Forelimb muscle (tissue), 1 donor: ENCODE results near the gene SEC61A1. TPM values are rescaled to one million over a fixed set of nuclear protein-coding genes. Genes with fewer than 3 reads are reported as not detected.

ENCODE experiments used
- DNase-seq: peaks from one replicate; pipeline ENCODE4 v3.0.0-alpha.2; 2013; ENCODE audit warnings: low read depth
- polyA plus RNA-seq: library from polyadenylated mRNA; unstranded; fragments of 120-200 nt; gene quantifications from one replicate; pipeline ENCODE4 v1.2.1, GENCODE V29; 2013; ENCODE audit not compliant: insufficient read length

Gene SEC61A1
- polyA plus RNA-seq, 1 donor: 97.1 TPM

DNA sequence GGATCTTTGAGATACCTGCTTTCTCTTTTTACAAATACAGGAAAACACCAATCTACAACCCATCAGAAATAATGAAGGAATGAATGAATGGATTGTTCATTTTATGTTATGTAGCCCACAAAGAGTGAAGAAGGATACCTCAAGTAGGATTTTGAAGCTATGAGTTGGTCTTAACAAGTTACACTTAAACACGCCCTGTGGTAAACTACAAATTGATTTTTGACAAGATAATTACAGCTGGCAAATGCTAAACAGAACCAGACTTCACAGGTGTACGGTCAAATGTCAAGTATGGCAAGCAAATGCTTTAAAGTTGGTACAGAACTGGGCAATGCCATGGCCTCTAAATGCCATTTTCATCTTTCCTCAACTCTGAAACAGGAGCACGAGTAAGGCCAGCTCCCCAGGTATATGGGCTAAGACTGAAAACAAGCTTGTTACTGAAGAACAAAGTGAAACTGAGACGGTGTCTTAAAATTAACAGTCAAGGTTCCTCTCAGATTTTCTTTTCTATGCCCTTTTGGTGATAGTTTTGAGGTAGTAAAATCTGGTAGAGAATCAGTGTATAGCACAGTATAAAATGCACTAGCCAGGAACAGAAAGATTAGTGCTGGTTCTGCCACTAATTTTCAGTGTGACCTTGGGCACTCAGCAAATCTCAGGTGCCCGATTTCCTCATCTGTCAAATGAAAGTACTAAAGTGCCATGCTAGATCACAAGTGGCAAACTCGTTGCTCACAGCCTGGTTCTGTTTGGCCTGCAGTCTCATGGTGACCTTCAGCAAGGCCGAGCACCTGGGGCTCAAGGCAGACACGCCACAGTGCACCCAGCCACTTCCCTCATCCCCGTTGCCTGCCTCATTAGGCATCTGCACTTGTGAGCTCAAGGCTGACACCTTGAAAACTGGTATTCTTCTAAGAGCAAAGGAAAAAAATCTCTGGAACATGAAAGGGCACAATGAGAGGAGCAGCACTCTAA lies 61.9 kb downstream of the SEC61A1 start:
- DNase-seq: no peak

Other genes with a start within 250 kb of the SEC61A1 start
- 24.5 TPM for gene MGLL, start 229.9 kb upstream of the SEC61A1 start, polyA plus RNA-seq
- 25.6 TPM for gene KBTBD12, start 137.2 kb upstream of the SEC61A1 start, polyA plus RNA-seq
- gene RUVBL1, start 71.4 kb downstream of the SEC61A1 start, polyA plus RNA-seq: 34.1 TPM
- gene EEFSEC, start 101.0 kb downstream of the SEC61A1 start, polyA plus RNA-seq: 17.1 TPM